K562 (cell line): ENCODE measurements around the gene INPP1. TPM values are rescaled to one million over a fixed set of nuclear protein-coding genes. Genes with fewer than 3 reads are reported as not detected.

Experiments
- ATAC-seq: fragments of 200-7000 bp; cut with Tn5 transposase; 3 replicates; pipeline ENCODE4 v1.9.1; 2020; ENCODE audit warnings: moderate library complexity
- BruUV-seq: library from RNA; stranded (reverse); fragments of 400-500 nt; replicated peaks from 2 replicates; lab custom pipeline; 2021; lab: Mats Ljungman, UMichigan
- CTCF ChIA-PET: fragments of 300-600 bp; formaldehyde crosslinking; extraction: SDS; loops from one replicate; lab custom pipeline; 2021; ENCODE audit warnings: low intra/inter-chr PET ratio; lab: Yijun Ruan, JAX
- POLR2A ChIA-PET: fragments of 300-600, 350-650 bp; sonication (Branson Sonifier 250); formaldehyde crosslinking; extraction: SDS; loops from one replicate; lab custom pipeline; 2021; ENCODE audit warnings: antibody characterized with exemption, inconsistent platforms; lab: Yijun Ruan, JAX
- DNase-seq, 4 experiments: peaks; one replicate each; pipeline versions ENCODE4 v3.0.0 to v3.0.0-alpha.2; 2011 to 2018; ENCODE audit warnings: low spot score in 3 of 4, mixed read lengths in 3 of 4; ENCODE audit errors: extremely low read depth in 1 of 4
- FAIRE-seq: peaks from 2 replicates; lab custom pipeline; 2011; peaks lifted over from hg19 to GRCh38; lab: Jason Lieb, UNC
- H2AFZ ChIP-seq: 2 replicates; pipeline ENCODE4 v1.6.0; 2011; ENCODE audit warnings: low read depth, low read length, control low read depth, inconsistent platforms
- H3K27ac ChIP-seq: fragments of 200-600 bp; 3 replicates; pipeline ENCODE4 v1.8.0; 2011; ENCODE audit warnings: low read depth, mild to moderate bottlenecking, control low read depth, inconsistent platforms, low read length, moderate library complexity, mixed read lengths; ENCODE audit errors: extremely low read depth
- H3K27me3 ChIP-seq, 2 experiments: fragments of 300-600 bp in 1 of 2; 2 replicates in 1 of 2; 3 replicates in 1 of 2; pipeline versions ENCODE4 v1.6.0 to v1.8.0; 2011; ENCODE audit warnings: inconsistent platforms in 2 of 2, low read length in 2 of 2, mild to moderate bottlenecking in 1 of 2, mixed read lengths in 1 of 2, moderate library complexity in 1 of 2; ENCODE audit not compliant: control insufficient read depth in 2 of 2, insufficient read depth in 2 of 2
- H3K36me3 ChIP-seq: fragments of 300-600 bp; 3 replicates; pipeline ENCODE4 v1.8.0; 2011; ENCODE audit warnings: mild to moderate bottlenecking, low read length, inconsistent platforms; ENCODE audit not compliant: control insufficient read depth, insufficient read depth
- H3K4me1 ChIP-seq, 2 experiments: fragments of 200-600 bp in 1 of 2; replicated peaks in 1 of 2; 2 replicates in 1 of 2; 3 replicates in 1 of 2; pipeline versions ENCODE4 v1.5.1 to v1.8.0; 2011; ENCODE audit warnings: inconsistent platforms in 2 of 2, low read length in 2 of 2, mild to moderate bottlenecking in 1 of 2, mixed read lengths in 1 of 2, moderate library complexity in 1 of 2; ENCODE audit not compliant: control insufficient read depth in 2 of 2, insufficient read depth in 2 of 2
- H3K4me2 ChIP-seq: 2 replicates; pipeline ENCODE4 v1.6.1; 2011; ENCODE audit warnings: low read length, control low read depth, inconsistent platforms, mixed read lengths; ENCODE audit not compliant: insufficient read depth
- H3K4me3 ChIP-seq: fragments of 200-600 bp; sonication (generic), shearing (Covaris generic); 2 replicates; pipeline ENCODE4 v1.5.1; 2016; ENCODE audit warnings: control low read depth, inconsistent platforms
- H3K79me2 ChIP-seq: fragments of 200-600 bp; 3 replicates; pipeline ENCODE4 v1.8.0; 2011; ENCODE audit warnings: low read length, inconsistent platforms; ENCODE audit not compliant: control insufficient read depth, insufficient read depth
- H3K9ac ChIP-seq, 2 experiments: 2 replicates each; pipeline versions ENCODE4 v1.6.0 to v1.6.1; 2011; ENCODE audit warnings: low read depth in 2 of 2, low read length in 2 of 2, control low read depth in 1 of 2, inconsistent platforms in 1 of 2, mild to moderate bottlenecking in 1 of 2, mixed read lengths in 1 of 2; ENCODE audit not compliant: insufficient read depth in 1 of 2
- H3K9me1 ChIP-seq: one replicate; pipeline ENCODE4 v1.6.0; 2011; ENCODE audit warnings: inconsistent platforms, mild to moderate bottlenecking, low read length, moderate library complexity; ENCODE audit not compliant: control insufficient read depth, insufficient read depth
- H3K9me3 ChIP-seq: replicated peaks from 2 replicates; pipeline ENCODE4 v1.5.1; 2011; ENCODE audit warnings: low read depth, low read length, inconsistent platforms; ENCODE audit not compliant: control insufficient read depth, insufficient read depth
- H4K20me1 ChIP-seq: replicated peaks from 2 replicates; pipeline ENCODE4 v1.6.1; 2011; ENCODE audit warnings: low read length, inconsistent platforms, mixed read lengths; ENCODE audit not compliant: control insufficient read depth, insufficient read depth
- GTF2F1 ChIP-seq: IDR thresholded peaks from 2 replicates; pipeline ENCODE4 v1.6.1; 2011; ENCODE audit warnings: low read depth, low read length, improper control_type of control experiment
- HDAC6 ChIP-seq: IDR thresholded peaks from 2 replicates; pipeline ENCODE4 v1.6.1; 2012; ENCODE audit warnings: low read depth, mild to moderate bottlenecking, control low read depth, inconsistent platforms, low read length, moderate library complexity
- MED1 ChIP-seq: sonication (generic); formaldehyde crosslinking; IDR thresholded peaks from 2 replicates; pipeline ENCODE4 v1.8.1; 2023; ENCODE audit warnings: missing genetic modification reagents, borderline replicate concordance
- MYBL2 ChIP-seq, 2 experiments: fragments of 450-650 bp in 1 of 2; sonication (generic) in 1 of 2; formaldehyde crosslinking in 1 of 2; IDR thresholded peaks; 2 replicates each; pipeline versions ENCODE4 v1.6.1 to v1.8.1; 2017 to 2022; ENCODE audit warnings: borderline replicate concordance in 1 of 2, inconsistent platforms in 1 of 2, low read depth in 1 of 2, mild to moderate bottlenecking in 1 of 2, missing genetic modification reagents in 1 of 2, moderate library complexity in 1 of 2
- NCOA6 ChIP-seq: fragments of 450-650 bp; IDR thresholded peaks from 2 replicates; pipeline ENCODE4 v1.6.1; 2017; ENCODE audit warnings: mild to moderate bottlenecking
- NFRKB ChIP-seq: fragments of 450-650 bp; IDR thresholded peaks from 2 replicates; pipeline ENCODE4 v1.6.1; 2016; ENCODE audit warnings: low read depth
- NFXL1 ChIP-seq: fragments of 450-650 bp; formaldehyde crosslinking; IDR thresholded peaks from 2 replicates; pipeline ENCODE4 v1.4.0; 2021; ENCODE audit warnings: mild to moderate bottlenecking
- PCBP1 ChIP-seq: fragments of 200-400 bp; formaldehyde crosslinking; IDR thresholded peaks from 2 replicates; pipeline ENCODE4 v1.6.1; 2018; ENCODE audit warnings: mild to moderate bottlenecking, low read depth, low read length; ENCODE audit not compliant: poor library complexity, severe bottlenecking
- STAG1 ChIP-seq: sonication (generic); formaldehyde crosslinking; IDR thresholded peaks from 2 replicates; pipeline ENCODE4 v1.5.0; 2020; ENCODE audit warnings: missing genetic modification reagents, borderline replicate concordance
- TSC22D4 ChIP-seq: fragments of 450-650 bp; IDR thresholded peaks from 2 replicates; pipeline ENCODE4 v1.6.1; 2016; ENCODE audit warnings: missing genetic modification characterization, missing biosample characterization, control low read depth
- ZC3H4 ChIP-seq: sonication (generic); formaldehyde crosslinking; IDR thresholded peaks from 2 replicates; pipeline ENCODE4 v1.9.0; 2021; ENCODE audit warnings: missing genetic modification reagents, borderline replicate concordance
- ZC3H8 ChIP-seq: fragments of 450-650 bp; IDR thresholded peaks from 2 replicates; pipeline ENCODE4 v1.6.1; 2017
- ZNF212 ChIP-seq: fragments of 450-650 bp; formaldehyde crosslinking; IDR thresholded peaks from 2 replicates; pipeline ENCODE4 v1.4.0; 2020; ENCODE audit warnings: mild to moderate bottlenecking
- ZNF217 ChIP-seq: sonication (generic); formaldehyde crosslinking; IDR thresholded peaks from 2 replicates; pipeline ENCODE4 v1.8.0; 2022; ENCODE audit warnings: mild to moderate bottlenecking, missing genetic modification reagents
- ZNF445 ChIP-seq: fragments of 250-450 bp; sonication (Bioruptor Pico); IDR thresholded peaks from 2 replicates; pipeline ENCODE4 v1.4.0; 2020; ENCODE audit warnings: low read depth, mild to moderate bottlenecking, moderate library complexity
- WGBS: fragments of 100-300 bp; shearing (Covaris generic); methylation state at CpG from one replicate; pipeline ENCODE4 v1.1.6; 2016; ENCODE audit warnings: low coverage, mixed read lengths; ENCODE audit not compliant: insufficient coverage; ENCODE audit errors: missing lambda C conversion rate; 5-methylcytosine and 5-hydroxymethylcytosine counted together
- in situ Hi-C: fragments of 300-500 bp; cut with MboI; formaldehyde crosslinking; loops from 4 replicates; pipeline ENCODE4 v1.15.0; 2018; ENCODE audit warnings: inconsistent platforms, mixed read lengths
- intact Hi-C: fragments of 100-400 bp; cut with micrococcal nuclease; formaldehyde crosslinking; loops from 2 replicates; pipeline ENCODE4 v1.14.2; 2022
- polyA plus RNA-seq, 8 experiments: library from polyadenylated mRNA; depleted of rRNA in 4 of 8; stranded (reverse) in 5 of 8; unstranded in 3 of 8; fragments of >200 nt; fragmentation: Nextera tagmentation in 2 of 8; fragmentation: Illumina TruSeq in 1 of 8; extraction: Ambion mirVana in 2 of 8; extraction: Trizol in 1 of 8; gene quantifications; 2 replicates each; pipeline versions ENCODE4 v1.2.1 to v1.2.3, GENCODE V29; 2011 to 2014; ENCODE audit warnings: inconsistent platforms in 1 of 8, missing spikeins in 1 of 8
- total RNA-seq, 7 experiments: library from RNA; depleted of rRNA in 6 of 7; stranded (reverse); fragments of >200 nt in 6 of 7; fragmentation: Illumina TruSeq in 2 of 7; extraction: Trizol in 2 of 7; gene quantifications; 2 replicates each; pipeline versions ENCODE4 v1.2.1 to v1.2.3, GENCODE V29; 2011 to 2021; ENCODE audit warnings: low replicate concordance in 1 of 7
- TF ChIP-seq, protein P1 (sequence below): sonication (generic); formaldehyde crosslinking; IDR thresholded peaks from 2 replicates; pipeline ENCODE4 v1.8.0; 2022; ENCODE audit warnings: mild to moderate bottlenecking, missing genetic modification reagents, borderline replicate concordance

The INPP1 gene
- total and polyA plus RNA-seq, 9 of the 15 experiments (the other 6 are each of a cell fraction or from before 2014, with no cell fraction given) = 3.7 to 11.8 (median 6.5) TPM

- WGBS = 80% methylated on average over 4 of the region's 4 CpGs
- in situ Hi-C loops = no loop called here
- H3K4me2 ChIP-seq = no peak overlapping the region
- H3K79me2 ChIP-seq = no peaks in the 10 kb centered on the region
- intact Hi-C loops = no loop called here
- BruUV-seq = no TSS peak
- FAIRE-seq (no peak), ATAC-seq (no peak), DNase-seq (no peak)
- H3K9me3 ChIP-seq = no peaks in the 10 kb centered on the region
- no peaks in the 10 kb centered on the region for H3K9me1 ChIP-seq
- no peaks in the 10 kb centered on the region; the same call in 2 of the 3 replicates for H3K36me3 ChIP-seq
- CTCF ChIA-PET = no interaction called here
- H3K4me1 ChIP-seq = peaks cover 0 to 5% of the 10 kb centered on the region in 2 experiments; a peak in 3 of 5 replicates
- TF ChIP-seq NFXL1 (CRISPR knock-in tag) (no peak), ZNF445 (CRISPR knock-in tag) (no peak), GTF2F1 (no peak), TSC22D4 (tag) (no peak), ZC3H4 (no peak), ZNF217 (no peak), NCOA6 (no peak)
- H4K20me1 ChIP-seq = no peaks in the 10 kb centered on the region
- H3K27me3 ChIP-seq = no peaks in the 10 kb centered on the region
- no peak overlapping the region for H3K9ac ChIP-seq
- no peak overlapping the region for H3K4me3 ChIP-seq
- no peak overlapping the region for H2AFZ ChIP-seq
- no peak overlapping the region for H3K27ac ChIP-seq
- POLR2A ChIA-PET = interaction anchor here (0.6 to 0.8 kb wide), 2 partner anchors 11 to 278 kb away, joined by 3 to 4 read pairs; no protein-coding TSS in a partner anchor
Measured at GRCh38 chr2:190367091-190367490, 23.7 kb downstream of the INPP1 start.

DNA sequence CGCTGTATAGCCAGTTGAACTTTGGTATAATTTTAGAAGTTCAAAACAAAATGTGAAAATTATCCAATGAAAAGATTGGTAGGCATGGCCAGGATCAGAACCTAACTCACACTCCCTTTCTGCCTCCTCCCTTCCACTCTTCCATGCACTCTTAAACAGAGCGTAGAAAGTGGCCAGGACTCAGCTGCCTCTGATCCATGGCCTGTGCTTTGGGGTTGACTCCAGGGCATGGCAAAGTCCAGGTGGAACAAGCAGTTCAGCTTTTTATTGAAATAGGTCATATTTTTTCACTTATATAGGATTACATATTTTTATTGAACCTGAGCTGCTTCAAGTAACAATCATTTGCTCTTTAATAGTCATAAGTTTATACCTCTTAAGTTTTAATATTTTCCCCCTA lies 26.2 kb downstream of the INPP1 start:
- H3K79me2 ChIP-seq = no peaks in the 10 kb centered on the region
- FAIRE-seq (no peak), ATAC-seq (0 out of 3 replicates have a peak, but pooled peaks have one; percentile 35), DNase-seq (no peak)
- H4K20me1 ChIP-seq = no peaks in the 10 kb centered on the region
- H3K4me3 ChIP-seq = no peak overlapping the region
- no peaks in the 10 kb centered on the region; the same call in 2 of the 3 replicates for H3K36me3 ChIP-seq
- POLR2A ChIA-PET = interaction anchor here (0.5 to 1.8 kb wide), 5 partner anchors 9 to 668 kb away, joined by 3 to 4 read pairs (median 3); no protein-coding TSS in a partner anchor
- in situ Hi-C loops (no loop called here), intact Hi-C loops (no loop called here)
- no TSS peak for BruUV-seq
- H3K9ac ChIP-seq = no peak overlapping the region; a peak in 1 of 4 replicates
- no peak overlapping the region for H3K4me2 ChIP-seq
- peaks cover 0 to 5% of the 10 kb centered on the region in 2 experiments; a peak in 3 of 5 replicates for H3K4me1 ChIP-seq
- H3K27ac ChIP-seq = no peak overlapping the region
- H3K27me3 ChIP-seq = no peaks in the 10 kb centered on the region
- CTCF ChIA-PET = no interaction called here
- H2AFZ ChIP-seq = peak overlapping the region; percentile 4; the same call in 1 of the 2 replicates
- WGBS = 84% methylated on average over 2 of the region's 2 CpGs
- no peaks in the 10 kb centered on the region for H3K9me1 ChIP-seq
- H3K9me3 ChIP-seq = no peaks in the 10 kb centered on the region
- TF ChIP-seq MED1 (CRISPR knock-in tag) = no peak
- no peak for TF ChIP-seq PCBP1
- TF ChIP-seq ZNF212 (CRISPR knock-in tag) = no peak
- no peak for TF ChIP-seq NFRKB
- TF ChIP-seq STAG1 = no peak
- TF ChIP-seq MYBL2 (IDR thresholded peaks at IDR 0.05; ENCODE audit: low read depth) = no peak
- no peak for TF ChIP-seq MYBL2 (CRISPR knock-in tag; IDR thresholded peaks at IDR 0.05; ENCODE audit: borderline replicate concordance)
- no peak for TF ChIP-seq HDAC6
- TF ChIP-seq, protein P1, sequence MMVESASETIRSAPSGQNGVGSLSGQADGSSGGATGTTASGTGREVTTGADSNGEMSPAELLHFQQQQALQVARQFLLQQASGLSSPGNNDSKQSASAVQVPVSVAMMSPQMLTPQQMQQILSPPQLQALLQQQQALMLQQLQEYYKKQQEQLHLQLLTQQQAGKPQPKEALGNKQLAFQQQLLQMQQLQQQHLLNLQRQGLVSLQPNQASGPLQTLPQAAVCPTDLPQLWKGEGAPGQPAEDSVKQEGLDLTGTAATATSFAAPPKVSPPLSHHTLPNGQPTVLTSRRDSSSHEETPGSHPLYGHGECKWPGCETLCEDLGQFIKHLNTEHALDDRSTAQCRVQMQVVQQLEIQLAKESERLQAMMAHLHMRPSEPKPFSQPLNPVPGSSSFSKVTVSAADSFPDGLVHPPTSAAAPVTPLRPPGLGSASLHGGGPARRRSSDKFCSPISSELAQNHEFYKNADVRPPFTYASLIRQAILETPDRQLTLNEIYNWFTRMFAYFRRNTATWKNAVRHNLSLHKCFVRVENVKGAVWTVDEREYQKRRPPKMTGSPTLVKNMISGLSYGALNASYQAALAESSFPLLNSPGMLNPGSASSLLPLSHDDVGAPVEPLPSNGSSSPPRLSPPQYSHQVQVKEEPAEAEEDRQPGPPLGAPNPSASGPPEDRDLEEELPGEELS (CRISPR knock-in tag) = no peak
- no peak for TF ChIP-seq ZC3H8
